H1 (cell line): ENCODE results near the gene CLEC2B. TPM values are rescaled to one million over a fixed set of nuclear protein-coding genes. Genes with fewer than 3 reads are reported as not detected.

Experiments
- HDAC2 ChIP-seq, 2 experiments: fragments of 300-600 bp in 1 of 2; sonication (generic) in 1 of 2; IDR thresholded peaks; 2 replicates each; pipeline ENCODE4 v1.6.1; 2011 to 2012; ENCODE audit warnings: low read depth in 2 of 2, low read length in 2 of 2, mild to moderate bottlenecking in 2 of 2, moderate library complexity in 2 of 2, borderline replicate concordance in 1 of 2, inconsistent platforms in 1 of 2
- NRF1 ChIP-seq: IDR thresholded peaks from 2 replicates; pipeline ENCODE4 v1.6.1; 2011; ENCODE audit warnings: mild to moderate bottlenecking, low read depth, low read length, improper control_type of control experiment
- polyA plus RNA-seq, 7 experiments: library from polyadenylated mRNA; depleted of rRNA in 3 of 7; stranded (reverse) in 5 of 7; unstranded in 2 of 7; fragments of >200 nt in 5 of 7; fragments of 200-250 nt in 2 of 7; gene quantifications; 1 replicate in 5 of 7; 2 replicates in 1 of 7; 4 replicates in 1 of 7; pipeline versions ENCODE4 v1.2.1 to v1.2.3, GENCODE V29; 2011 to 2013; ENCODE audit warnings: missing spikeins in 2 of 7, mixed read lengths in 2 of 7
- total RNA-seq: library from RNA; stranded (reverse); fragmentation: NEBNext Ultra II Directional; extraction: Animal tissue kit (Norgen Biotek cat#: 25700); gene quantifications from 2 replicates; pipeline ENCODE4 v1.2.1, GENCODE V29; 2021
- TF ChIP-seq, protein P1 (sequence below): IDR thresholded peaks from 2 replicates; pipeline ENCODE4 v1.6.1; 2012; ENCODE audit warnings: low read length, inconsistent platforms

The CLEC2B gene
- total and polyA plus RNA-seq, 2 of the 8 experiments (the other 6 are each of a cell fraction or from before 2014, with no cell fraction given), result not detected

DNA sequence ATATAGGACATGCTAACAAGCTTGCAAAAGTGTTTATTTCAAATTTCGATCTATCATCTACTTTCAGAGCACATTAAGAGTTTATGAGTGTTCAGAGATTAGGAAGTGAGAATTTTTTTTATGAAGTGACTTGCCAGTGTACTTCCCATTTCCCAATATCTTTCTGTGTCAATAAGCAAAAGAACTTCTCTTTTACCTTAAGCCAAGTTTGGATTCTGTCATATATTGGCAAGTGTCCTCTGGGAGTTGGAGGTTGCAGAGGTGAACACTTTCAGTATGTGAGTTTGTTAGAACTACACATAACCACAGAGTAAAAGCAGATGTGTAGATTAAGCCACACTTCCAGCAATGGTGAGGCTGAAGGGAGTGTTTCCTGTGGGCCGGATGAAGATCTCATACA lies 58.5 kb downstream of the CLEC2B start (continued):
- TF ChIP-seq HDAC2 (IDR thresholded peaks at IDR 0.05; ENCODE audit: borderline replicate concordance in 1 of 2, low read depth in 2 of 2, low read length in 2 of 2) (no peak), NRF1 (no peak)
- TF ChIP-seq, protein P1, sequence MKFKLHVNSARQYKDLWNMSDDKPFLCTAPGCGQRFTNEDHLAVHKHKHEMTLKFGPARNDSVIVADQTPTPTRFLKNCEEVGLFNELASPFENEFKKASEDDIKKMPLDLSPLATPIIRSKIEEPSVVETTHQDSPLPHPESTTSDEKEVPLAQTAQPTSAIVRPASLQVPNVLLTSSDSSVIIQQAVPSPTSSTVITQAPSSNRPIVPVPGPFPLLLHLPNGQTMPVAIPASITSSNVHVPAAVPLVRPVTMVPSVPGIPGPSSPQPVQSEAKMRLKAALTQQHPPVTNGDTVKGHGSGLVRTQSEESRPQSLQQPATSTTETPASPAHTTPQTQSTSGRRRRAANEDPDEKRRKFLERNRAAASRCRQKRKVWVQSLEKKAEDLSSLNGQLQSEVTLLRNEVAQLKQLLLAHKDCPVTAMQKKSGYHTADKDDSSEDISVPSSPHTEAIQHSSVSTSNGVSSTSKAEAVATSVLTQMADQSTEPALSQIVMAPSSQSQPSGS, result no peak
